ENCODE results near the gene SV2B. TPM values are rescaled to one million over a fixed set of nuclear protein-coding genes. Genes with fewer than 3 reads are reported as not detected.

The SV2B gene
- total RNA-seq, 1 experiment from 2014 or later: 3.9 TPM

- BruUV-seq (replicated peaks): no TSS peak
- H3K27ac ChIP-seq (ENCODE audit: low read depth, low read length, poor library complexity, severe bottlenecking): no peak overlapping the region
- TF ChIP-seq, protein P1, sequence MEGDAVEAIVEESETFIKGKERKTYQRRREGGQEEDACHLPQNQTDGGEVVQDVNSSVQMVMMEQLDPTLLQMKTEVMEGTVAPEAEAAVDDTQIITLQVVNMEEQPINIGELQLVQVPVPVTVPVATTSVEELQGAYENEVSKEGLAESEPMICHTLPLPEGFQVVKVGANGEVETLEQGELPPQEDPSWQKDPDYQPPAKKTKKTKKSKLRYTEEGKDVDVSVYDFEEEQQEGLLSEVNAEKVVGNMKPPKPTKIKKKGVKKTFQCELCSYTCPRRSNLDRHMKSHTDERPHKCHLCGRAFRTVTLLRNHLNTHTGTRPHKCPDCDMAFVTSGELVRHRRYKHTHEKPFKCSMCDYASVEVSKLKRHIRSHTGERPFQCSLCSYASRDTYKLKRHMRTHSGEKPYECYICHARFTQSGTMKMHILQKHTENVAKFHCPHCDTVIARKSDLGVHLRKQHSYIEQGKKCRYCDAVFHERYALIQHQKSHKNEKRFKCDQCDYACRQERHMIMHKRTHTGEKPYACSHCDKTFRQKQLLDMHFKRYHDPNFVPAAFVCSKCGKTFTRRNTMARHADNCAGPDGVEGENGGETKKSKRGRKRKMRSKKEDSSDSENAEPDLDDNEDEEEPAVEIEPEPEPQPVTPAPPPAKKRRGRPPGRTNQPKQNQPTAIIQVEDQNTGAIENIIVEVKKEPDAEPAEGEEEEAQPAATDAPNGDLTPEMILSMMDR (conservative IDR thresholded peaks at IDR 0.05; ENCODE audit: low read depth, low read length): no peak
- no peak for TF ChIP-seq EZH2 (IDR thresholded peaks at IDR 0.05; ENCODE audit: borderline replicate concordance, low read depth, low read length, poor library complexity, severe bottlenecking)
- no peak for DNase-seq (ENCODE audit: low spot score)
- H3K27me3 ChIP-seq (replicated peaks; ENCODE audit: insufficient read depth, low read depth, low read length, poor library complexity): peaks cover 12% of the 10 kb centered on the region
- no peak overlapping the region for H3K4me3 ChIP-seq (ENCODE audit: low read depth, low read length, poor library complexity, severe bottlenecking)
- no peaks in the 10 kb centered on the region for H3K4me1 ChIP-seq (ENCODE audit: insufficient read depth, low read length, poor library complexity, severe bottlenecking)
- POLR2A ChIA-PET (ENCODE audit: low non-redundant PET): no interaction called here
- no peaks in the 10 kb centered on the region for H3K36me3 ChIP-seq (ENCODE audit: insufficient read depth, low read length, poor library complexity, severe bottlenecking)
- intact Hi-C loops (cut with micrococcal nuclease; ENCODE audit: unreplicated experiment): no loop called here
- CTCF ChIA-PET: no interaction called here
- no peaks in the 10 kb centered on the region for H3K9me3 ChIP-seq (ENCODE audit: low read depth, low read length, poor library complexity, severe bottlenecking)
Measured at GRCh38 chr15:91151781-91152563, 51.9 kb downstream of the SV2B start.

GRCh38 chr15:91152896-91153581, 53.0 kb downstream of the SV2B start:
- no peak for TF ChIP-seq EZH2 (IDR thresholded peaks at IDR 0.05; ENCODE audit: borderline replicate concordance, low read depth, low read length, poor library complexity, severe bottlenecking)
- TF ChIP-seq, protein P1 (conservative IDR thresholded peaks at IDR 0.05; ENCODE audit: low read depth, low read length): no peak
- Histone ChIP-seq H3K9me3 (ENCODE audit: low read depth, low read length, poor library complexity, severe bottlenecking) (no peaks in the 10 kb centered on the region), H3K27ac (ENCODE audit: low read depth, low read length, poor library complexity, severe bottlenecking) (no peak overlapping the region), H3K36me3 (ENCODE audit: insufficient read depth, low read length, poor library complexity, severe bottlenecking) (no peaks in the 10 kb centered on the region), H3K4me3 (ENCODE audit: low read depth, low read length, poor library complexity, severe bottlenecking) (no peak overlapping the region), H3K4me1 (ENCODE audit: insufficient read depth, low read length, poor library complexity, severe bottlenecking) (no peaks in the 10 kb centered on the region), H3K27me3 (replicated peaks; ENCODE audit: insufficient read depth, low read depth, low read length, poor library complexity) (peaks cover 12% of the 10 kb centered on the region)
- CTCF ChIA-PET: no interaction called here
- no peak for DNase-seq (ENCODE audit: low spot score)
- POLR2A ChIA-PET (ENCODE audit: low non-redundant PET): interaction anchor here (0.6 kb wide), 1 partner anchor 749 kb away, joined by 6 read pairs; no protein-coding TSS in a partner anchor
- no TSS peak for BruUV-seq (replicated peaks)
- intact Hi-C loops (cut with micrococcal nuclease; ENCODE audit: unreplicated experiment): no loop called here

GRCh38 chr15:91153954-91154353, 53.9 kb downstream of the SV2B start:
- BruUV-seq (replicated peaks): no TSS peak
- POLR2A ChIA-PET (ENCODE audit: low non-redundant PET): interaction anchor here (0.6 kb wide), 1 partner anchor 750 kb away, joined by 6 read pairs; no protein-coding TSS in a partner anchor
- Histone ChIP-seq H3K4me1 (ENCODE audit: insufficient read depth, low read length, poor library complexity, severe bottlenecking) (no peaks in the 10 kb centered on the region), H3K4me3 (ENCODE audit: low read depth, low read length, poor library complexity, severe bottlenecking) (no peak overlapping the region), H3K27me3 (replicated peaks; ENCODE audit: insufficient read depth, low read depth, low read length, poor library complexity) (peaks cover 12% of the 10 kb centered on the region), H3K9me3 (ENCODE audit: low read depth, low read length, poor library complexity, severe bottlenecking) (no peaks in the 10 kb centered on the region), H3K27ac (ENCODE audit: low read depth, low read length, poor library complexity, severe bottlenecking) (no peak overlapping the region), H3K36me3 (ENCODE audit: insufficient read depth, low read length, poor library complexity, severe bottlenecking) (no peaks in the 10 kb centered on the region)
- CTCF ChIA-PET: no interaction called here
- TF ChIP-seq, protein P1 (conservative IDR thresholded peaks at IDR 0.05; ENCODE audit: low read depth, low read length): no peak
- TF ChIP-seq EZH2 (IDR thresholded peaks at IDR 0.05; ENCODE audit: borderline replicate concordance, low read depth, low read length, poor library complexity, severe bottlenecking): no peak
- no peak for DNase-seq (ENCODE audit: low spot score)
- intact Hi-C loops (cut with micrococcal nuclease; ENCODE audit: unreplicated experiment): no loop called here

All from A673 (cell line).